ENCODE results near the gene ARID1B.

Gene ARID1B

DNA sequence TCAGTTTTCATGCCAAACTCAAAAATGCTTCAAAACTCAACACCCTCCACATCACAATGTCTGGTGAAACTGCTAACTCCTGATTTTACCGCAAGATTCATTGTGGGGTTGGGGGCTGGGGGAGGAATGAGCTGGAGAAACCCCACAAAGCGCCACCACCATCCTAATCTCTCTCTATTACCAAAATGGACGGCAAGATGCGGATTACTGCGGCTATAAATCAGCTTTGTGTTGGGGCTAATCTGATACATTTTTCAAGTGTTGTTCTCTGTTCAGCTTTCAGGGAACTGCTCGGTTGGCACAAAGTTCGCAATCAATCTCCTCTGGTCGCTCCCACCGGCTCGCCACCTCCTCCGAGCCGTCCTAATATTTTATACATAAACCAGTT, 462.5 kb downstream of the ARID1B start:
- DNase-seq = no peak

DNA sequence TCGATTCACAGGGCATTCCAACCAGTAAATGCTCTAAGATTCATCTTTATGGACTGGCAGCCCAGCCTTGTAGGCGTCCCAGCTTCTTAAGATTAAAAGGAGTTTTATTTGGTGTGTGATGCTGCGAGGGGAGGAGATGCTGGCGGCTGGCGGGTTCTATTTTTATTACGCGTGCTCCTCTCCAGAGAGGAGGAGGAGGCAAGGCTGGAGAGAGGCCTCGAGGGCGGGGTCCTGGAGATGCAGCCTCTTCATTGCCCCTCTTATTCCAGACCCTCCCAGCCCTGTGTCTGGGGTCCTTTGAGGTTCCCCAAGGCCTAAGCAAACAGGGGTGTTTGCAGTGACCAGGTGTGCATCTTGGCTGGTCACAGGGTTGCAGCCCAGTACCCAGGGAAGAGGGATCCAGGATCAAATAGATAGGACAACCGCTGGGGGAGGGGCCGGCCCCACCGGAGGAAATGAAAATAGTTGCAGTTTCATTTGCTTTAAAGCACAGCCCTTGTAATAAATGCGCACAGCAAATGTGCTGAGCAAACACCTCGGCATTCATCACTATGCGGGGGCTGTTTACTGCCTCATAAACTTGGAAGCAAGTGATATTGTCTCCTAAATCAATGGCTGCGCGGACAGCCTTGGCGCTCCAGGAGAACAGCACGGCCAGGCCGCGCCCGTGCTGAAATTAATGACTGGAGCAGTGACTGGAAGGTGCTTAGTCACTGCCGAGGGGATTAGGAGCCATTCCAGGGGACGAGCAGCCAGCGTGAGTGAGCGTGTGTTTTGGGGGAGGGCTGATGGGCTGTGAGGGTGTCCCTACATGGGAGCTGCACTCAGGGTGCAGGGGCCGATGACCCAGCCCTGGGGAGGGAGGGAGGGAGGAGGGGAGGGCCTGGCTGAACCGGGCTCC, 463.1 kb downstream of the ARID1B start:
- DNase-seq = no peak

DNA sequence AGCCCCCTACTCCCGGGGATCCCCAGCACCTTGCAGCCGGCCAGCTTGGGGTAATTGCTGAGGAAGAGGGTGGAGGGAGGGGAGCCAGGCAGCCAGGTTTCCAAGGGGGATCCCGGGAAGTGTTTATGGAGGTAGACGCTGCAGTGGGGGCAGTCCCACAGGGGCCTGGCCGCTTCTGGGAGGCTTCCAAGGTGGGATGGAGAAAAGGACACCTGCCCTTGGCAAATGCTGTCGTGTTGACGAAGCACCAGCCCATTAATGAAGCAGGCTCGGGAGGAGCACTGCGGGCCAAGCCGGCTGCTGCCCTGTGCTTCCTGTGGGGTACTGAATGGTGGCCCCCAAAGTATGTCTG, 463.8 kb downstream of the ARID1B start:
- DNase-seq = no peak

DNA sequence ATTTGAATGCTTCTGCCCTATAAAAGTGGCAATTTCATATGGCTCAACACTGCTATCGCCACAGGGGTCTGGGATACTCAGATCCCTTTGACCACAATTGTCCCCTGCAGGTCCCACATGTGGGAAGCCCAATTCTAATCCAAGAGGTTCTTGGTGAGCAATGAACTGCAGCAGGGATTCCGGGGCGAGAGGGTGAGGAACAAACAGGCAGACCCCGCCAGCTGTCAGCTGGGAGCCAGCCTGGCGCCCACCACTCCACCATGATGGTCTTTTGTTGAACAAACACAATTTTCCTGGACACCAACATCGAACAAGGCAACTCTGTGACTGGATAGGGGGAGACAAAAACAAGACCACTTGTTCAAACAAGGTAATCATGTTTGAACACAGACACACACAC, 465.6 kb downstream of the ARID1B start:
- no peak for DNase-seq

DNA sequence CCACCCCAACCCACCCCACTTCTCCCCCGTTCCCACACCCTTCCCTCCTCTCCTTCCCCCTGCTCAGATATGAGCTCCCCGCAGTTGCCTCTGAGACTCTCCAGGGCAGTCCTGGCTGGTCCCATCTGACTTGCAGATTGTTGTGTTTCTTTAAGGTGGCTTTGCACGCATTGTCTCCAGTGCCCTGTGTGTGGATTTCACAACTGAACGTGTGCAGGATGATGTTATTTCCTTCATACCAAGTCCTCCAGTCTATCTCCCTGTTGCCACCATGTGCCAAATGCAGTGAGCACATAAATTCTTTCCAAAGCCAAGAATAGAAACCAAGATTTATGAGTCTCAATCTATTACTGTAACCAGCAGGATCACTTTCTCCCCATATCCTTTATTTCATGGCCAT, 467.0 kb downstream of the ARID1B start:
- no peak for DNase-seq

DNA sequence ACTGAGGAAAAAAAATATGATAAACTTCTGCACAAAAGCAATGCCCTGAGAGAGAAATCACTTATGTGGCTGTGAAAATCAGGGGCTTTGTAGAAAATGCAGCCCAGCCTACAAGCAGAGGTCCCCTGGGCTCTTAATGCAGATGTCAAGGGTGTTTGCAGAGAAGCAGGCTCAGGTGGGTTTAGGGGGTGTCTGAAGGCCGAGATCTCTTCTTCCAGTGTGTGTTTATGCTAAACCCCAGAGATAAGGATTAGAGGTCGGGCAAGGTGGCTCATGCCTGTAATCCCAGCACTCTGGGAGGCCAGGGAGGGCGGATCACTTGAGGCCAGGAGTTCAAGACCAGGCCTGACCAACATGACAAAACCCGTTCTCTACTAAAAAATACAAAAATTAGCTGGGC, 467.6 kb downstream of the ARID1B start:
- DNase-seq = no peak

DNA sequence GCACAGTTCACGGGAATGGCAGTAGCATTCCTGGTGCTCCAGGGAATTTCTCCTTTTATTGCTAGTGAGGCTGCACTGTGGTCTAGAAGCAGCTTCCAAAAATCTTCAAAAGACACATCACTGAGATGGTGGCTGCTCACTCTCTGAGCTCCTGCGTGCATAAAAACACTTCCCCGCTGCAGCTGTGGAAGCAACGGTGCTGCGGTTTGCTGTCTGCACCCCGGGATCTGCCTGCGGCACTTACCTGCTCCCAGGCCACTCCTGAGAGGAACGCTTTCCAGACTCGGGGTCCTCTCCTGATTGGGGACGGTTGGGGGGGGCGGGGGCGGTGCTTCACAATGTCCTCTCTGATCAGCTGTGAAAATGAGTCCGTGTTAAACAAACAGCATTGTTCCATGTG, 468.3 kb downstream of the ARID1B start:
- no peak for DNase-seq

DNA sequence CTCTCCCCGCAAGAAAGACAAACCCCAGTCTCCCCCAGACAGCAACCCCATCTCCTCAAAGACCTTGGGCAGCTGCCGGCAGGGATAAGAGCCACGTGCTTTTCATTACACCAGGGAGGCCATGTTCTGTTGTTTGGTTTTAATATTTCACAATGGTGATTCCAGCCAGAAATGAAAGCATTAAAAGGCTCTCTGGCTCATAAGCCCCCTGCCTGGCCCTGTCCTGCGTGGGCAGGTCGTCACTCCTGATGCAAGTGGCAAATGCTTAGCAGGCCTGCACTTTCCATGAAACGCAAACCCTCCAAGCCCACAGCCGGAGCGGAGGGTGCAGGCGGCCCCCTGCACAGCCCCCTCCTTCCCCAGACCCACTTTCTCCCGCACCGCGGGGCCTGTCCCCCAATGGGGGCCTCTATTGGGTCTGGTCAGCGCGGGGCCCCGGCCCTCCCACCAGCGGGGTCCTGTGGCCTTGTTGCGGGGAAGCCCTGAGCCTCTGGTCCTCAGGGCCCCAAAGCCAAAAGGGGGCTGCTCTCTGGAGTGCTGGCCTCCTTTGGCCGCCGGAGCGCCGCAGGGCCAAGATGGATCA, 469.0 kb downstream of the ARID1B start:
- DNase-seq = no peak

DNA sequence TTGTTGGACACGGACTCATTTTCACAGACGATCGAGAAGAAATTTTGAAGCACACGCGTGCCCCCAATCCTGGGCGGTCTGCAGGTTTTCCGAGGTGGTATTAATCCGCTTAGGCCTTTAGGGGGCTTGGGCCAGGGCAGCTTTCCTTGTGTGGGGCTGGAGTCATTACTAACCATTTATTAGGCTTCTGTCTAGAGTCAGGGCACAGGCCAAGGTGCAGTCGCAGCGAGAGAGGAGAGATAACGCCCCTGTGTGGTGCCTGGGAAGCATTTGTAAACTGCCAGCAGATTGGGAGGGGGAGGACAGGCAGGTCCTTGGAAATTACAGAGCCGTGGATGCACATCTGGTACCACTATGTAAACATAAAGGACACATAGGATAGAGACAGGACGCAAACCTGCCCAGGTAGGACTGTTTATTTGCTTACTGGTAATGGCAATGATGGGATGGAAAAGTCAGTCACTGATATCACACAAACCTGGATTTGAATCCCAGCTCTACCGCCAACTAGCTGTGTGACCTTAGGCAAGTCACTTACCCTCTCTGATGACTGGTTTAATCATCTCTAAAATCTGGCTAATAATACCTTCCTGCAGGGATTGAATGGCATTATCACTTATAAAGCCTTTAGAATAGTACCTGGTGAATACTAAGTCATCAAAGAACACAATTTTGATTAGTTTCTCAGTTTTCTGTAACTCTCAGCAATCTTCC, 469.8 kb downstream of the ARID1B start:
- no peak for DNase-seq

DNA sequence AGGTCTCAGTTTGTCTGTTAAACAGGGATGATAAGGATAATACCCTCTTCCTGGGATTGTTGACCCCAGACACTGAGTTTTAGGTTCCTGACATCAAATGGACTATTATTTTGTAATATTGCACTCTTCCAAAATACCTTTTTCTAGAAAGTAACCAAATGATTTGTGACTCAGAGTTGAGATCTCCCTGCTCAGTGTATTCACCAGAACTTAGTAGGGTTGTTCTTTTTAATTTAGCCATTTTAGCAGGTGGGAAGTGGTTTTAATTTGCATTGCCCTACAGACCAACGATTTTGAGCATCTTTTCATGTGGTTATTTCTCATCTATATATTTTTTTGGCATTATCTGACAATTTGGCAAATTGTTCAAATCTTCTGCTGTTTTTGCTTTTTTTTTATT, 471.1 kb downstream of the ARID1B start:
- DNase-seq = no peak

DNA sequence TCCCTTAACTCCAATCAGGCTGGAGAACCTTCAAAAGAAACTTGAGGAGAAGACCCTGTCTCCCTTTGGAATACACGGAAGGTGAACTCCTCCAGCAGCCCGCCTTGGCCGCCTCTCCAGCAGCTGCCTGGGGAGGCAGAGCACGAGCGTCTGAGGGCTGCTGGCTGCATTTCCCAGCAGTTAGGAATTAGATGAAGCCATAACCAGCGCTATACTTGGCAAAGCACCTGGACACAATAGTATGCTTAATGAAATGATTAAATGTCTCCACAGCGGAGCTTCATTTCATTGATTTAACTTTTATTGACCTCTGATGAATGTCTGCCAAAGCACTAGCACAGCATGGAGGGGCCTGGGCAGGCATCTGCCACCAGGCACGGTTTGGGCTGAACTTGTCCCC, 472.6 kb downstream of the ARID1B start:
- no peak for DNase-seq

DNA sequence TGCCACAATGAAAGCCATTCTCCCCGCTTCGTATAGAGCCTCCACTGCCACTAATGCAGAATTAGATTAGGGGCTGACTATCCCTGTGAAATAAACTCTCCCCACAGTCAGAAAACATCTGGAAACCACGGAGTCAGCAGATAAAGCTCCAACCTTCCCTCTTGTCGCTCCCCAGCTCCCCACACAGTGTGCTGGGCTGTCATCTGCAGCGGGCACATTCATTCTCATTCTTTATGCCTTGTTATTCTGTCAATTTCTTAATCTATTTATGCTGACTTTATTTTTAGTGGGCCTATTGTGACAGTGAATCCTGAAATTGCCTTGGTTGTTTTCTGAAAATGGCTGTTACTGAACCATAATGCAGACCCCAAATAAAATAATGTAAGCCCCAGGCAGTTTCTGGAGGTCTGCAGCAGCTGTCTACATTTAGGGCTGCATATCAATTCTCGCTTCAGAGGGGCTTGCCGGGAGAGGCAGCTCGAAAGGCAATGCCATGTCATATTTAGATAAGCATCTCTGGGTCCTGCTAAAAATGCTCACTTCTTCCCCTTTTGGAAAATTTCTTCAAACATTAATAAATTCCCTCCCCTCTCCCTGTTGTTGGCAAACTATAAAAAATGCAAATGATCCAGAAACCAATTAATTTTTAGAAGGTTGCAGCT, 474.5 kb downstream of the ARID1B start:
- DNase-seq = no peak

DNA sequence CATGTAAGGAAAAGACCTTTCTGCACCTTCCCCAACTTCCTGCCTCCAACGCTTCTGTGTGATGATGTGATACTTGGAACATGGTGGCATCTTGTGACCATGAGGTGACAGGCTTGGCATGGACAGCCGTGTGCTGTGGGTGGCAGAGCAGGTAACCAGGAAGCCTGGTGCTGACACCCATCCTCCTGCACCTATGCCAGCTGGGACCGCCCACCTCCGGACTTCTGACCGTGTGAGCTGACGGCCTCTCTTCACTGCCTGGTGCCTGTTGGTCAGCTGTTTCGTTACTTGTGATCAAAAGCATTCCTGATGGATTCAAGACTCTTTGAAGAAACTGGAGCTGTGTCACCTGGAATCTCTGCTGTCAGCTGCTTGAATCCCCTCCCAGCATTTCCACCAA, 475.8 kb downstream of the ARID1B start:
- DNase-seq = no peak

DNA sequence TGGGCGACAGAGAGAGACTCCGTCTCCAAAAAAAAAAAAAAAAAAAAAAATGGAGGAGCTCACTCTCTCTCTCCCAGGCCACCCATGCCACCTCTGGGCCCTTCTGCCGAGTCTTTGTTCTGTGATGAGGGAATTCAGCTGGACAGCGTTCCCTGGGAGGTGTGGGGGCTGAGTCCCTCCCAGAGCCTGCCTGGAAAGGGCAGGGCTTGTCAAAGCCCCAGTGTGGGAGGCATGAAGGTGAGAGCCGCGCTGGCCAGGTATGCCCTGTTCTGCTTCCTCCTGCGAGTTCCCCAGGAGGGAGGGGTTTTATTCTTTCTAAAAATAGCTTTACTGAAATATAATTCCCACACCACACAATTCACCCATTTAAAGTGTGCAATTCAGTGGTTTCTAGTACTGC, 476.5 kb downstream of the ARID1B start:
- DNase-seq = no peak

DNA sequence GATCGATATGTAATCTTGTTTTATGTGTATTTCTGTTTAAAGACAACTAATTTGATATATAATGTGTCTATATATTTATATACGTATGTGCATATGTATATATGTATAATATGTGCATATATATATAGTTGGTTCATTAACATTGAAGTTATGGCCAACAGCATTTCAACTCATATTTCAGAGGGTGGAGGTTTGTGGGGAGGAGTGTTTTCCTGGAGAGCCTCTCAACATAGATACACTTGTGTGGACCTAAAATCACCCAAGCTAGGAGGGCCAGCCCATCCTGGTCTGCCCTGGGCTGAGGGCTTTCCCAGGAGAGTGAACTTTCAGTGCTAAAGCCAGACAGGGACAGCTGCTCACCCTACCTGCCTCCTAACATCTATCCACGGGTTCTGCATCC, 477.4 kb downstream of the ARID1B start:
- DNase-seq = no peak

DNA sequence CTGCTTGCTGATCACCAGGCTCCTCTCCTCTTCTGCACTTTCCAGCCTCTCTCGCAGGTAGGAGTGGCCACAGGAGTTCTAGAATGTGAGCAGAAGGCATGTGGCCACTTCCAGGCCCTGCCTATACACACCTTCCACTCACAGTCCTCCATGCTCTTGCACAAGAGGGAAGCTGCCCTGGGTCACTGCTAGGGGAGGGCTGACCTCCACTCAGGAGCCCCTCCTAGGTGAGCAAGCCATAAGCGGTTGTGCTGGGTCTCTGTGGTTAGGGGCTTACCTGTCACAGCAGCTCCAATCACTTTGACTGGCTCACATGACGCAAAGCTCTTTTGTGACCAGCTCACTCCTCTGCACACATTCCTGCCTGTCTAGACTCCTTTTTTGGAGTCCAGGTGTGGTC, 477.9 kb downstream of the ARID1B start:
- no peak for DNase-seq

DNA sequence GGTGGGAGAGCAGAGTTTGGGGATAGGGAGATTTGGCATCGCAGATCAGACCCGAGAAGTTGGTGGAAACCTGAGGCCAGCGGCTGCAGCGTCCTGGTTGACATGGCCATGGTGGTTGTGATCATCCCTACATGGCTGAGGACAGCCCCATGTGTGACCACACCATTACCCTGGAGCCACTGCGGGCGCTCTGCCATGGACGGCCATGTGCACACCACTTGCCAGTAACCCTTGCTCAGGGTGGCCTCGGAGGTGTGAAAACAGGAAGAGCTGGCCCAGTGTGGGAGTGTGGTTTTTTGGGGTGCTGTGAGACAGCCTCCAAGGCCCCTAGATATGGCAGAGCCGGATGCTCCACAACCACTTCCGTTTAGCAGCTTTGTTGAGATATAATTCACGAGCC, 481.7 kb downstream of the ARID1B start:
- DNase-seq = no peak

DNA sequence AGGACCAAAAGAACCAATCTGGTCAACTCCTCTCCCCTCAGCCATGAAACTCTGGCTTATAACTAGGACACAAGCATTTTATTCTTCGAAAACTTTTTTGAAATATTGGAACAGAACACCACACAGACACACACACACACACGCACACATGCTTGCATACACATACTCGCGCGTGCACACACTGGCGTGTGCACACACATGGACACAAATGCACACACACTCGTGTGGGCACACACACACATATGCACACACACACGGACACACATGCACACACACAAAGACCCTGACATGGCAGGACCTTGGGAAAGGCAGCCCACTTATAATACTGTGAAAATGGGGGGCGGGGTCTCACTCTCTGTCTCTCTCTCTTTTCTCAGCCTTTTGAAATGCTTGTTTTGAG, 482.3 kb downstream of the ARID1B start:
- DNase-seq = no peak

Data from stimulated activated CD4-positive, alpha-beta T cell treated with anti-CD3 and anti-CD28 coated beads, Interleukin-15, amount 100 ng/mL, for 24 hours (primary cell).